Activated naive CD8-positive, alpha-beta T cell (primary cell): Measurements from ENCODE around the gene NHERF2.

Experiments
- H3K27ac Mint-ChIP-seq: one replicate; pipeline ENCODE4 v1.8.0; 2021; ENCODE audit warnings: mixed read lengths
- H3K27me3 Mint-ChIP-seq: one replicate; pipeline ENCODE4 v1.8.0; 2021; ENCODE audit warnings: mixed read lengths
- H3K36me3 Mint-ChIP-seq: one replicate; pipeline ENCODE4 v1.8.0; 2021; ENCODE audit warnings: mixed read lengths
- H3K4me1 Mint-ChIP-seq: one replicate; pipeline ENCODE4 v1.8.0; 2021; ENCODE audit warnings: low read depth, mixed read lengths
- H3K4me3 Mint-ChIP-seq: one replicate; pipeline ENCODE4 v1.8.0; 2021; ENCODE audit warnings: mild to moderate bottlenecking, mixed read lengths
- H3K9me3 Mint-ChIP-seq: one replicate; pipeline ENCODE4 v1.8.0; 2021; ENCODE audit warnings: low read depth, mixed read lengths

Gene NHERF2

GRCh38 chr16:2044541-2044940, 17.8 kb downstream of the NHERF2 start:
- H3K27ac Mint-ChIP-seq = no peak overlapping the region

DNA sequence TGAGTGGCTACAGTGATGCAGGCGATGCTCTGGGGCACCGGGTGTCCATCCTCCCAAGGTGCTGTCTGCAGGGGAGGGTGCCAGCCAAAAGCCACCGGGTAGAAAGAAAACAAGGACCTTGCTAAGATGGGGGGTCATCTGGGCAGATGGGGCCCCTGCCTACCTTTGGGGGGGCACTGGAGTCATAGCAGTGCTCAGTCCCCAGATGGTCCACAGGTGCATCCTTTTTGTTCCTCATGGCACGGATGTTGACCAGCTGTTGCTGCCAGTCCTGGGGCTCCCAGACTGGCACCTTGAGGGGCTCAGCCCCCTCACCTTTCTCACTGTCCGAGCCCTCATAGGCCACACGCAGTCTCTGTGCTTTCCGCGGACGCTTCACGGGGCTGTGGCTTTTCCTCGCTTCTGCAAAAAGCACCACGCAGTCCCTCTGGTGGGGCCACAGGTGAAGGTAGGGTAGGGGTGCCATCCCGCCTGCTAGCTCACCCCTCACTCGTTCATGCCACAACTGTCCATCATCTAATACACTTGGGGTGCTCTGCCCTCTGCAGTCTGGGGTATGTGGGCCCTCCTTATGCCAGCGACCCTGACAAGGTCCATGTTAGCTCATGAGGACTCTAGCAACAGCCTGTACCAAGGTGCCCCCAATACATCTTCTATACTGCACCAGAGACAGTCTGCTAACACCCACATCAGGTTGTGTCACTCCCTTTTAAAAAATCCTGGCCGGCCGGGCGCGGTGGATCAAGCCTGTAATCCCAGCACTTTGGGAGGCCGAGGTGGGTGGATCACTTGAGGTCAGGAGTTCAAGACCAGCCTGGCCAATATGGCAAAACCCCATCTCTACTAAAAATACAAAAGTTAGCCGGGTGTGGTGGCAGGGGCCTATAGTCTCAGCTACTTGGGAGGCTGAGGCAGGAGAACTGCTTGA, 19.5 kb downstream of the NHERF2 start:
- Mint-ChIP-seq H3K36me3 (no peaks in the 10 kb centered on the region), H3K27ac (no peak overlapping the region), H3K4me3 (peak overlapping the region; percentile 92), H3K27me3 (no peaks in the 10 kb centered on the region), H3K9me3 (no peaks in the 10 kb centered on the region), H3K4me1 (peaks cover 12% of the 10 kb centered on the region)

More at GRCh38 chr16:2044541-2044940, 17.8 kb downstream of the NHERF2 start:
- Mint-ChIP-seq H3K4me3 (no peak overlapping the region), H3K27me3 (no peaks in the 10 kb centered on the region), H3K4me1 (peaks cover 12% of the 10 kb centered on the region), H3K36me3 (no peaks in the 10 kb centered on the region), H3K9me3 (no peaks in the 10 kb centered on the region)

DNA sequence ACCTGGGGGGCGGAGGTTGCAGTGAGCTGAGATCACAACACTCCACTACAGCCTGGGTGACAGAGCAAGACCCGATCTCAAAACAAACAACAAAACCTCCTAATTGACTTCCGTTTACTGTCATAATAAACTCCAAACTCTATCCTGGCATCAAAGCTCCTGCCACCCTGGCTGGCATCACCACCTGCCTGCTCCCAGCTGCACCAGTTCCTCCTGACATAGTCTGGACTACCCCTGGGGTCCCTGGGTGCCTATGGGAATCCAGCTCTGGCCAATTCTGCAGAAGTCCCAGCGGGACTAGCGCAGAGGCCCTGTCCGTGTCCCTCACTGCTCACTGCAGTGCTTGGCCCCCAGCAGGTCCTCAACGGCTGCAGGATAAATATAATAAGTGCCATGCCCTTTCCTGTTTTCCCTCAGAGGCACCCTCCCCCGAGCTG, 20.2 kb downstream of the NHERF2 start:
- H3K36me3 Mint-ChIP-seq = no peaks in the 10 kb centered on the region
- H3K27ac Mint-ChIP-seq = peak overlapping the region; percentile 70
- H3K27me3 Mint-ChIP-seq = no peaks in the 10 kb centered on the region
- peaks cover 12% of the 10 kb centered on the region for H3K4me1 Mint-ChIP-seq
- peak overlapping the region; percentile 92 for H3K4me3 Mint-ChIP-seq
- H3K9me3 Mint-ChIP-seq = no peaks in the 10 kb centered on the region

DNA sequence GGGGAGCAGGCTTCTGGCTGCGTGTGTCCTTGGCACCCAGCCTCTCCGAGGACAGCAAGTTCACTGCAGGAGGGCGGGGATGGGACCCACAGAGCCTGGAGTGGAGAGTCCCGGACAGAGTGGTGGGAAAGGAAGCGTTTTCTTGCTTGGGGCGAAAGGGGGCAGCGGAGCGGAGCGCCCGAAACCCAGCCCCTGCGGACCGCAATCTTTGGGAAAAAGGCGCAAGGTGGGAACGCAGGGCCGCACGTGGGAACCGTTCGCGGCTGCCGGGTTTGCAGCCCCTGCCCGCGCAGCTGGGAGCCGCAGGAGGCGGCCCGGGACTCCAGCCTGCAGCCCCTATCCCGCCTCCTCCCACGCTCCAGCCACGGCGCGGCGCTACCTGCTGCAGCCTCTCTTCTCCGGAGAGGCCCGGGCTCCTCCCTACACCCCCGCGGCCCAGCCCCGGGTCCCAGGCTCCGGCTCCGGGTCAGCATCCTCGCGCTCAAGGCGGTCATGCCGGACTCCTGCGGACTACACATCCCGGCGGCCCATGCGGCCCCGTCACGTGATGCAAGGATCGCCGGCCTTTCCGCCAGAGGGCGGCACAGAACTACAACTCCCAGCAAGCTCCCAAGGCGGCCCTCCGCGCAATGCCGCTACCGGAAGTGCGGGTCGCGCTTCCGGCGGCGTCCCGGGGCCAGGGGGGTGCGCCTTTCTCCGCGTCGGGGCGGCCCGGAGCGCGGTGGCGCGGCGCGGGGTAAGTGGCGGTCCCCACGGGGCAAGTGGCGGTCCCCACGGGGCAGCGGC, 20.8 kb downstream of the NHERF2 start, which contains the start of the genes NTHL1 and TSC2:
Gene NTHL1 (minus strand): TSS at position 505 of the 786 bp plus-strand sequence. CDS start 11 bp downstream, at position 494.
Gene TSC2 (plus strand): TSS at position 656 of the 786 bp plus-strand sequence. CDS start 631 bp downstream, outside the sequence.
- Mint-ChIP-seq H3K36me3 (no peaks in the 10 kb centered on the region), H3K4me1 (peaks cover 12% of the 10 kb centered on the region), H3K4me3 (peak within 1 kb of the TSS; percentile 92), H3K27me3 (no peaks in the 10 kb centered on the region), H3K27ac (peak within 1 kb of the TSS; percentile 70), H3K9me3 (no peaks in the 10 kb centered on the region)

- Mint-ChIP-seq H3K4me1 (peaks cover 12% of the 10 kb centered on the region), H3K36me3 (no peaks in the 10 kb centered on the region), H3K4me3 (peak overlapping the region; percentile 91), H3K9me3 (no peaks in the 10 kb centered on the region), H3K27ac (peak overlapping the region; percentile 41), H3K27me3 (no peaks in the 10 kb centered on the region)
Measured at GRCh38 chr16:2048116-2048543, 21.4 kb downstream of the NHERF2 start.

- H3K4me1 Mint-ChIP-seq = peaks cover 6% of the 10 kb centered on the region
- H3K27ac Mint-ChIP-seq = no peak overlapping the region
- no peak overlapping the region for H3K4me3 Mint-ChIP-seq
- H3K27me3 Mint-ChIP-seq = no peaks in the 10 kb centered on the region
- no peaks in the 10 kb centered on the region for H3K9me3 Mint-ChIP-seq
- H3K36me3 Mint-ChIP-seq = no peaks in the 10 kb centered on the region
Measured at GRCh38 chr16:2053211-2053610, 26.5 kb downstream of the NHERF2 start.

DNA sequence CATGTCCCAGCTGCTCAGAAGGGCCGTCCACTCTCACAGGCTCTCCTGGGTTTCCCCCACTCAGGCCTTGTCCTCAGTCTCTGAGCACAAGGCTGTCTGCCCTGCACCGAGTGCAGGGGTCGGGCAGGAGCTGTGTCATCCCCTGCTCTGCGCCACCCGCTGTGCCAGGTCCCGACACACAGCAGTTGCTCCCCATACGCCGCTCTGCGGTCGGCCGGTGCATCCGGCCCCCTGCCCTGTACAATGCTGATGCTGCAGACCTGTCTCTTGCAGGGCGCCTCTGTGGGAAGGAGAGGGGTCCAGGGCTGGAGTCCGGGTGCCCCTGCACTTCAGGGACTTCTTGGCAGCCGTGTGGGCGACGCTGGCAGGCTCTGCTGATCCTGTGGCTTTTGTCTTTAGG, 27.2 kb downstream of the NHERF2 start:
- Mint-ChIP-seq H3K36me3 (no peaks in the 10 kb centered on the region), H3K4me1 (no peaks in the 10 kb centered on the region), H3K27ac (no peak overlapping the region), H3K27me3 (no peaks in the 10 kb centered on the region), H3K9me3 (no peaks in the 10 kb centered on the region), H3K4me3 (no peak overlapping the region)

DNA sequence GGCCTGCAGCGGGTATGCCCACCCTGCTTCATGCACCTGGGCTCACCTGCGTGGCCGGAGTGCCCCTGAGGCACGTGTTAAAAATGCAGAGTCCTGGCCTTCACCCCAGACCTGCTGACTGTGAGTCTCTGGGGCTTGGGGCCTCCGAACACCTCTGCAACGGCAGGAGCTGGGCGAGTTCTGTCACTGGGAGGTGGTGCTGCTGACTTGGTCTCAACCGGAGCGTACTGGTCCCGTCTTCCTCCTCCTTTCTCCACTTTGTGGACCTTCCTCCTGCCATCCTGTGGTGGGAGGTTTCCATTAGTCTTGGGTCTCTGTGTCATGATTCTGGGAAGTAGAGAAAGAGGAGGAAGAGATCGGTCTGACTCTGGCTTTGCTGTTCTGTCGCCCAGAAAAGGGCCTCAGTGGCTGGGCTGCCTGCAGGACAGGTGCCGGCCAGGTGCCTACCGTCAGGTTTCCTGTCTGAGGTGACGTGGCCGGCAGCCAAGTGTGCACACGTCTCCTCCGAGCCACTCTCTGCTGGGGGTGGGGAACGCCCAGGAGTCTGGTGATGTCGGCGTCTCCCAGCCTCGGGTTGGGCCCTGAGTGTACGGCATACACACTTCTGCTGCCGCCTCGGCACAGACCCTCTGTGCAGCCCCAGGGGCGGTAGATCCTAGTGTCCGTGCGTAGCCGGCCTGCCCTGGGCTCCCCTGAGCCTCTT, 28.0 kb downstream of the NHERF2 start:
- Mint-ChIP-seq H3K36me3 (no peaks in the 10 kb centered on the region), H3K27ac (no peak overlapping the region)

GRCh38 chr16:2056077-2056476, 29.4 kb downstream of the NHERF2 start:
- Mint-ChIP-seq H3K36me3 (no peaks in the 10 kb centered on the region), H3K9me3 (no peaks in the 10 kb centered on the region), H3K27me3 (no peaks in the 10 kb centered on the region), H3K4me1 (no peaks in the 10 kb centered on the region), H3K4me3 (no peak overlapping the region), H3K27ac (no peak overlapping the region)

More for the DNA sequence above, 28.0 kb downstream of the NHERF2 start:
- no peak overlapping the region for H3K4me3 Mint-ChIP-seq
- H3K27me3 Mint-ChIP-seq = no peaks in the 10 kb centered on the region
- no peaks in the 10 kb centered on the region for H3K4me1 Mint-ChIP-seq
- no peaks in the 10 kb centered on the region for H3K9me3 Mint-ChIP-seq

- H3K27ac Mint-ChIP-seq = no peak overlapping the region
- no peak overlapping the region for H3K4me3 Mint-ChIP-seq
- no peaks in the 10 kb centered on the region for H3K4me1 Mint-ChIP-seq
- no peaks in the 10 kb centered on the region for H3K36me3 Mint-ChIP-seq
- H3K27me3 Mint-ChIP-seq = no peaks in the 10 kb centered on the region
- H3K9me3 Mint-ChIP-seq = no peaks in the 10 kb centered on the region
Measured at GRCh38 chr16:2056681-2057407, 30.1 kb downstream of the NHERF2 start.

GRCh38 chr16:2057438-2057837, 30.7 kb downstream of the NHERF2 start:
- Mint-ChIP-seq H3K4me1 (no peaks in the 10 kb centered on the region), H3K36me3 (no peaks in the 10 kb centered on the region), H3K4me3 (no peak overlapping the region), H3K27ac (no peak overlapping the region), H3K27me3 (no peaks in the 10 kb centered on the region), H3K9me3 (no peaks in the 10 kb centered on the region)

- Mint-ChIP-seq H3K27ac (no peak overlapping the region), H3K27me3 (no peaks in the 10 kb centered on the region), H3K4me3 (no peak overlapping the region), H3K9me3 (no peaks in the 10 kb centered on the region), H3K36me3 (no peaks in the 10 kb centered on the region), H3K4me1 (no peaks in the 10 kb centered on the region)
Measured at GRCh38 chr16:2058420-2058819, 31.7 kb downstream of the NHERF2 start.

DNA sequence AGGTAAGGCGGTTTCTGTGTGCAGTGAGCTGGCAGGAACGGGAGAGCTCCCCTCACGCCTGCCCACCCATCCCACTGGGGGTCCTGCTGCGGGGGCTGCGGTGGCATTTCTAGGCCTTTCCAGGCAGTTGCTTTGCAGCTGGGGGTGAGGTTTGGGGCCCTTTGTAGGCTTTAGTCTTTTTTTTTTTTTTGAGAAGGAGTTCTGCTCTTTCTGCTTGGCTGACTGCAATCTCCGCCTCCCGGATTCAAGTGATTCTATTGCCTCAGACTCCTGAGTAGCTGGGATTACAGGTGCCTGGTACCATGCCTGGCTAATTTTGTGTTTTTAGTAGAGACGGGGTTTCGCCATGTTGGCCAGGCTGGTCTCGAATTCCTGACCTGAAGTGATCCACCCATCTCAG, 32.2 kb downstream of the NHERF2 start:
- no peaks in the 10 kb centered on the region for H3K36me3 Mint-ChIP-seq
- no peaks in the 10 kb centered on the region for H3K27me3 Mint-ChIP-seq
- no peak overlapping the region for H3K27ac Mint-ChIP-seq
- no peak overlapping the region for H3K4me3 Mint-ChIP-seq
- H3K4me1 Mint-ChIP-seq = no peaks in the 10 kb centered on the region
- no peaks in the 10 kb centered on the region for H3K9me3 Mint-ChIP-seq

DNA sequence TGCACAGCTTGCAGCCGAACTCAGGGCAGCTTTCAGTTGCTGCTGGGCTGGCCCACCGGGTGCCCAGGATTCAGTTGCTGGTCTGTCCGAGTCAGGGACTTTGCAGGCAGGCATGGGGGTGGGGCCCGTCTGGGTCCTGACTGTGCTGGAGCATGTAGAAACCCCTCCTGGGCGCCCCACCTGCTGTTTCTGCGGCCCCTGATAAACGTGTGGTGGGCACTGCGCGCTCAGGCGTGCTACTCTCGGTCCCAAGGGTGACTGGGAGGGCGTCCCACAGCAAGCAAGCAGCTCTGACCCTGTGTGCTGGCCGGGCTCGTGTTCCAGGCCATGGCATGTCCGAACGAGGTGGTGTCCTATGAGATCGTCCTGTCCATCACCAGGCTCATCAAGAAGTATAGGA, 33.6 kb downstream of the NHERF2 start:
- Mint-ChIP-seq H3K4me3 (no peak overlapping the region), H3K4me1 (no peaks in the 10 kb centered on the region), H3K36me3 (no peaks in the 10 kb centered on the region), H3K27ac (no peak overlapping the region), H3K27me3 (no peaks in the 10 kb centered on the region), H3K9me3 (no peaks in the 10 kb centered on the region)
